HepG2 (cell line): ENCODE data around the gene CEBPB. TPM values are rescaled to one million over a fixed set of nuclear protein-coding genes. Genes with fewer than 3 reads are reported as not detected.

ENCODE experiments used
- BCL6 ChIP-seq: IDR thresholded peaks from 2 replicates; pipeline ENCODE4 v1.6.1; 2016; ENCODE audit warnings: missing genetic modification reagents, missing compliant biosample characterization
- CREM ChIP-seq, 2 experiments: sonication (generic) in 1 of 2; formaldehyde crosslinking in 1 of 2; IDR thresholded peaks; 2 replicates each; pipeline versions ENCODE4 v1.4.0 to v1.6.1; 2016 to 2020; ENCODE audit warnings: antibody characterized with exemption in 1 of 2, mild to moderate bottlenecking in 1 of 2, missing genetic modification reagents in 1 of 2
- GLMP ChIP-seq: sonication (generic); formaldehyde crosslinking; IDR thresholded peaks from 2 replicates; pipeline ENCODE4 v1.9.0; 2021; ENCODE audit warnings: missing genetic modification reagents, mild to moderate bottlenecking, borderline replicate concordance
- HMG20A ChIP-seq: IDR thresholded peaks from 2 replicates; pipeline ENCODE4 v1.6.1; 2016; ENCODE audit warnings: borderline replicate concordance
- MIER2 ChIP-seq: IDR thresholded peaks from 2 replicates; pipeline ENCODE4 v1.6.1; 2016; ENCODE audit warnings: missing biosample characterization, missing genetic modification reagents
- NRL ChIP-seq: sonication (generic); formaldehyde crosslinking; IDR thresholded peaks from 2 replicates; pipeline ENCODE4 v1.5.0; 2020; ENCODE audit warnings: missing genetic modification reagents, mild to moderate bottlenecking, moderate library complexity, borderline replicate concordance
- POLR2A ChIP-seq, 2 experiments: IDR thresholded peaks; 2 replicates each; pipeline ENCODE4 v1.6.1; 2011; ENCODE audit warnings: low read depth in 2 of 2, low read length in 2 of 2, mild to moderate bottlenecking in 1 of 2, moderate library complexity in 1 of 2; ENCODE audit not compliant: insufficient read depth in 1 of 2
- POLR2AphosphoS2 ChIP-seq: IDR thresholded peaks from 2 replicates; pipeline ENCODE4 v1.6.1; 2011; ENCODE audit warnings: low read depth, low read length, improper control_type of control experiment
- ZBTB7B ChIP-seq: sonication (generic); formaldehyde crosslinking; IDR thresholded peaks from 2 replicates; pipeline ENCODE4 v1.4.0; 2020; ENCODE audit warnings: missing genetic modification reagents
- ZNF251 ChIP-seq: sonication (generic); formaldehyde crosslinking; IDR thresholded peaks from 2 replicates; pipeline ENCODE4 v1.9.0; 2021; ENCODE audit warnings: mild to moderate bottlenecking, missing genetic modification reagents
- ZNF30 ChIP-seq: sonication (generic); formaldehyde crosslinking; IDR thresholded peaks from 2 replicates; pipeline ENCODE4 v1.5.0; 2020; ENCODE audit warnings: mild to moderate bottlenecking, missing genetic modification reagents
- ZNF329 ChIP-seq: sonication (generic); formaldehyde crosslinking; IDR thresholded peaks from 2 replicates; pipeline ENCODE4 v1.9.0; 2021; ENCODE audit warnings: low read depth, mild to moderate bottlenecking, missing genetic modification reagents
- ZNF687 ChIP-seq: sonication (generic); formaldehyde crosslinking; IDR thresholded peaks from 2 replicates; pipeline ENCODE4 v1.5.1; 2020; ENCODE audit warnings: mild to moderate bottlenecking, missing genetic modification reagents, moderate library complexity
- ZNF710 ChIP-seq: sonication (generic); formaldehyde crosslinking; IDR thresholded peaks from 2 replicates; pipeline ENCODE4 v1.5.0; 2020; ENCODE audit warnings: mild to moderate bottlenecking, missing genetic modification reagents, borderline replicate concordance
- polyA plus RNA-seq, 8 experiments: library from polyadenylated mRNA; depleted of rRNA in 3 of 8; stranded (reverse) in 7 of 8; unstranded in 1 of 8; fragments of >200 nt; fragmentation: Illumina TruSeq in 4 of 8; extraction: Trizol in 4 of 8; gene quantifications; 2 replicates each; pipeline versions ENCODE4 v1.2.1 to v1.2.3, GENCODE V29; 2011 to 2016; ENCODE audit warnings: low read depth in 4 of 8, missing spikeins in 1 of 8, mixed read lengths in 1 of 8; ENCODE audit not compliant: insufficient read depth in 1 of 8
- total RNA-seq, 5 experiments: library from RNA; depleted of rRNA; stranded (reverse); fragments of >200 nt; fragmentation: Illumina TruSeq; extraction: Trizol; gene quantifications; 2 replicates each; pipeline ENCODE4 v1.2.3, GENCODE V29; 2016; ENCODE audit warnings: low read depth in 1 of 5
- TF ChIP-seq, protein P1 (sequence below): sonication (generic); formaldehyde crosslinking; IDR thresholded peaks from 2 replicates; pipeline ENCODE4 v1.5.1; 2020; ENCODE audit warnings: missing genetic modification reagents, mild to moderate bottlenecking, borderline replicate concordance
- TF ChIP-seq, protein P2 (sequence below), 2 experiments: fragments of 450-650 bp in 1 of 2; sonication (generic) in 1 of 2; formaldehyde crosslinking; IDR thresholded peaks; 2 replicates each; pipeline versions ENCODE4 v1.5.0 to v1.8.0; 2020 to 2022; ENCODE audit warnings: mild to moderate bottlenecking in 1 of 2, missing genetic modification reagents in 1 of 2

CEBPB gene
- total and polyA plus RNA-seq, 2 of the 13 experiments (the other 11 are each of a cell fraction or from before 2014, with no cell fraction given), result 18.5 to 28.2 TPM

GRCh38 chr20:50216543-50217206 lies 26.0 kb downstream of the CEBPB start (continued):
- TF ChIP-seq GLMP (no peak), ZBTB7B (CRISPR knock-in tag) (peak; percentile 62), HMG20A (CRISPR knock-in tag) (no peak), MIER2 (CRISPR knock-in tag) (no peak), ZNF329 (CRISPR knock-in tag) (no peak), ZNF687 (CRISPR knock-in tag) (peak; percentile 30), POLR2AphosphoS2 (no peak), POLR2A (IDR thresholded peaks at IDR 0.05; ENCODE audit: insufficient read depth in 1 of 2, low read depth in 2 of 2, low read length in 2 of 2) (no peak), BCL6 (CRISPR knock-in tag) (peak; percentile 38), NRL (CRISPR knock-in tag) (no peak), CREM (IDR thresholded peaks at IDR 0.05) (peak; percentile 10; the same call in 1 of the 2 replicates), CREM (CRISPR knock-in tag; IDR thresholded peaks at IDR 0.05) (no peak), ZNF30 (CRISPR knock-in tag) (no peak), ZNF710 (CRISPR knock-in tag) (0 out of 2 replicates have a peak, but pooled peaks have one; percentile 31), ZNF251 (CRISPR knock-in tag) (no peak)
- TF ChIP-seq, protein P1, sequence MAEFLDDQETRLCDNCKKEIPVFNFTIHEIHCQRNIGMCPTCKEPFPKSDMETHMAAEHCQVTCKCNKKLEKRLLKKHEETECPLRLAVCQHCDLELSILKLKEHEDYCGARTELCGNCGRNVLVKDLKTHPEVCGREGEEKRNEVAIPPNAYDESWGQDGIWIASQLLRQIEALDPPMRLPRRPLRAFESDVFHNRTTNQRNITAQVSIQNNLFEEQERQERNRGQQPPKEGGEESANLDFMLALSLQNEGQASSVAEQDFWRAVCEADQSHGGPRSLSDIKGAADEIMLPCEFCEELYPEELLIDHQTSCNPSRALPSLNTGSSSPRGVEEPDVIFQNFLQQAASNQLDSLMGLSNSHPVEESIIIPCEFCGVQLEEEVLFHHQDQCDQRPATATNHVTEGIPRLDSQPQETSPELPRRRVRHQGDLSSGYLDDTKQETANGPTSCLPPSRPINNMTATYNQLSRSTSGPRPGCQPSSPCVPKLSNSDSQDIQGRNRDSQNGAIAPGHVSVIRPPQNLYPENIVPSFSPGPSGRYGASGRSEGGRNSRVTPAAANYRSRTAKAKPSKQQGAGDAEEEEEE (CRISPR knock-in tag), result no peak
- TF ChIP-seq, protein P2, sequence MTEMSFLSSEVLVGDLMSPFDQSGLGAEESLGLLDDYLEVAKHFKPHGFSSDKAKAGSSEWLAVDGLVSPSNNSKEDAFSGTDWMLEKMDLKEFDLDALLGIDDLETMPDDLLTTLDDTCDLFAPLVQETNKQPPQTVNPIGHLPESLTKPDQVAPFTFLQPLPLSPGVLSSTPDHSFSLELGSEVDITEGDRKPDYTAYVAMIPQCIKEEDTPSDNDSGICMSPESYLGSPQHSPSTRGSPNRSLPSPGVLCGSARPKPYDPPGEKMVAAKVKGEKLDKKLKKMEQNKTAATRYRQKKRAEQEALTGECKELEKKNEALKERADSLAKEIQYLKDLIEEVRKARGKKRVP (CRISPR knock-in tag; IDR thresholded peaks at IDR 0.05), result no peak
